ENCODE data around the gene GTPBP4. TPM values are rescaled to one million over a fixed set of nuclear protein-coding genes. Genes with fewer than 3 reads are reported as not detected.
"Not testable (repeated sequence)": the region's sequence is repeated elsewhere in the genome, so short reads cannot be mapped to it uniquely, and the experiment has no call there.

Gene GTPBP4
- total RNA-seq, 6 experiments from 2014 or later = 6.6 to 18.6 (median 15.4) TPM

GRCh38 chr10:1036341-1036791 is 48.1 kb downstream of the GTPBP4 start:
- Histone ChIP-seq H3K4me3 (no peak overlapping the region), H3K9me3 (no peaks in the 10 kb centered on the region), H3K36me3 (peaks cover 0 to 18% (median 10%) of the 10 kb centered on the region in 4 donors), H3K27ac (no peak overlapping the region), H3K27me3 (no peaks in the 10 kb centered on the region), H3K4me1 (no peaks in the 10 kb centered on the region)
- TF ChIP-seq POLR2A (IDR thresholded peaks at IDR 0.05) = no peak
- ATAC-seq = peak in 1 of 4 donors; percentile 53
- intact Hi-C loops (cut with DNase I) = no loop called here
- no peak for DNase-seq
- WGBS (ENCODE audit: insufficient coverage, low coverage, low lambda C conversion rate, missing lambda C conversion rate) = 80% methylated on average over 1 of the region's 14 CpGs

GRCh38 chr10:1037098-1037497 is 48.9 kb downstream of the GTPBP4 start:
- H3K27me3 ChIP-seq = no peaks in the 10 kb centered on the region
- no peak overlapping the region for H3K27ac ChIP-seq
- DNase-seq (no peak), ATAC-seq (no peak)
- intact Hi-C loops (cut with DNase I) = no loop called here
- no peaks in the 10 kb centered on the region for H3K9me3 ChIP-seq
- no peaks in the 10 kb centered on the region for H3K4me1 ChIP-seq
- peaks cover 0 to 26% (median 12%) of the 10 kb centered on the region in 4 donors for H3K36me3 ChIP-seq
- TF ChIP-seq CTCF (IDR thresholded peaks at IDR 0.05) = no peak
- no peak for TF ChIP-seq POLR2A (IDR thresholded peaks at IDR 0.05)
- H3K4me3 ChIP-seq = no peak overlapping the region
- WGBS (ENCODE audit: insufficient coverage, low coverage, low lambda C conversion rate, missing lambda C conversion rate) = 79% methylated on average over 11 of the region's 11 CpGs

- intact Hi-C loops (cut with DNase I); H3K4me1 ChIP-seq; H3K9me3 ChIP-seq; ATAC-seq; H3K27me3 ChIP-seq; H3K4me3 ChIP-seq; H3K27ac ChIP-seq; DNase-seq: not testable (repeated sequence)
- no CpG with 5 or more reads among the region's 20 CpGs for WGBS (ENCODE audit: insufficient coverage, low coverage, low lambda C conversion rate, missing lambda C conversion rate)
- H3K36me3 ChIP-seq = peaks cover 0 to 40% (median 21%) of the 10 kb centered on the region in 4 donors
Measured at GRCh38 chr10:1038769-1039168, 50.5 kb downstream of the GTPBP4 start.

GRCh38 chr10:1040133-1040532 is 51.9 kb downstream of the GTPBP4 start:
- 84% methylated on average over 3 of the region's 3 CpGs for WGBS (ENCODE audit: insufficient coverage, low coverage, low lambda C conversion rate, missing lambda C conversion rate)
- TF ChIP-seq CTCF (IDR thresholded peaks at IDR 0.05) (no peak), POLR2A (IDR thresholded peaks at IDR 0.05) (no peak)
- Histone ChIP-seq H3K36me3 (peaks cover 0 to 40% (median 21%) of the 10 kb centered on the region in 4 donors), H3K4me3 (no peak overlapping the region), H3K9me3 (no peaks in the 10 kb centered on the region), H3K4me1 (peaks cover 0 to 11% (median 2%) of the 10 kb centered on the region in 4 donors), H3K27me3 (no peaks in the 10 kb centered on the region), H3K27ac (no peak overlapping the region)
- ATAC-seq (no peak), DNase-seq (no peak)
- intact Hi-C loops (cut with DNase I) = no loop called here

GRCh38 chr10:1041514-1041913 is 53.3 kb downstream of the GTPBP4 start:
- peaks cover 0 to 40% (median 21%) of the 10 kb centered on the region in 4 donors for H3K36me3 ChIP-seq
- WGBS (ENCODE audit: insufficient coverage, low coverage, low lambda C conversion rate, missing lambda C conversion rate) = 93% methylated on average over 6 of the region's 9 CpGs
- intact Hi-C loops (cut with DNase I) = no loop called here

More at GRCh38 chr10:1041514-1041913, 53.3 kb downstream of the GTPBP4 start:
- ATAC-seq (no peak), DNase-seq (no peak)
- Histone ChIP-seq H3K4me3 (no peak overlapping the region), H3K9me3 (no peaks in the 10 kb centered on the region), H3K27me3 (no peaks in the 10 kb centered on the region), H3K27ac (no peak overlapping the region), H3K4me1 (peaks cover 0 to 19% (median 2%) of the 10 kb centered on the region in 4 donors)
- TF ChIP-seq POLR2A (IDR thresholded peaks at IDR 0.05) = no peak
- TF ChIP-seq CTCF (IDR thresholded peaks at IDR 0.05) = no peak

All from right lobe of liver (tissue), 6 donors.